NOMO-1 treated with DMSO at 0.1 percent for 48 hours (cell line): ENCODE results near the gene RPL10.
"Not testable (repeated sequence)": the region's sequence is repeated elsewhere in the genome, so short reads cannot be mapped to it uniquely, and the experiment has no call there.

Experiments used
- DNase-seq: peaks from one replicate; lab custom pipeline; 2025; ENCODE audit not compliant: unreplicated experiment; lab: John Stamatoyannopoulos, UW

Gene RPL10

GRCh38 chrX:154400369-154400817 is 2.2 kb downstream of the RPL10 start:
- DNase-seq, result not testable (repeated sequence)

DNA sequence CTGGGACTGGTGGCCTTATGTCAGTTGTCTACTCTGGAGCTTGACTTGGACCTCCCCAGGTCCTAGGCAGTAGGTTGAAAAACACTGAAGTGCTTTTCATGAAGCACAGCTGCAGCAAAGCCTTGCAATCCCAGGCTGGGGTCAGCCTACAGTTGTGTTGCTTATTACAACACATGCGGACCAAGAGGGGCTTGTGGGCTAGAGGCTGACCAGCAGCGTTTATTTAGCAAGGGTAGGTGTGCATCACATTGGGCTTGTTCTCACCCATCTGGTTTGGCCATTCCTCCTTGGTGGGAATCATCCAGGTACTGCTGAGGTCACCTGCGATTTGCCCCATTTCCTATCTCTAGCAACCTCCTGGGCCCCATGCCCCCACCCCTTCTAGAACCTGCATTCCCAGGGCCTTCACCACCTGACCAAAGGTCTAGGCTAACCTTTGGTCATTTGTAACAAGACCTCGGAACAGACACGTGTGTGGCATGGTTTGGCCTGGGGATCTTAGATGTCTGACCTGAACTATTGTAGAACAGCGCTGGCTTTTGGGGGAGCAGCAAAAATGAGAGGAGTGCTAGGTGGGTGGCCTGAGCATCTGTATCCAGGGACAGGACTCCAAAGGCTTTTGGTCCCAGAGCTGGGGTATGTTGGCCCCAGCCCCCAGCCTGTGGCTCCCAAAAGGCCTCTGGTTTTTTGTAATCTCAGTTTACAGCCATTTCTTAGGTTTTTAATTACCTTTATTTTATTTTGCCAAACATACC is 3.0 kb downstream of the RPL10 start:
- DNase-seq, result no peak

- no peak for DNase-seq
Measured at GRCh38 chrX:154401918-154402621, 3.9 kb downstream of the RPL10 start.

GRCh38 chrX:154402622-154403127 is 4.5 kb downstream of the RPL10 start:
- DNase-seq, result no peak

- no peak for DNase-seq
Measured at GRCh38 chrX:154403192-154403591, 5.0 kb downstream of the RPL10 start.

- DNase-seq, result no peak
Measured at GRCh38 chrX:154403858-154404257, 5.7 kb downstream of the RPL10 start.

DNA sequence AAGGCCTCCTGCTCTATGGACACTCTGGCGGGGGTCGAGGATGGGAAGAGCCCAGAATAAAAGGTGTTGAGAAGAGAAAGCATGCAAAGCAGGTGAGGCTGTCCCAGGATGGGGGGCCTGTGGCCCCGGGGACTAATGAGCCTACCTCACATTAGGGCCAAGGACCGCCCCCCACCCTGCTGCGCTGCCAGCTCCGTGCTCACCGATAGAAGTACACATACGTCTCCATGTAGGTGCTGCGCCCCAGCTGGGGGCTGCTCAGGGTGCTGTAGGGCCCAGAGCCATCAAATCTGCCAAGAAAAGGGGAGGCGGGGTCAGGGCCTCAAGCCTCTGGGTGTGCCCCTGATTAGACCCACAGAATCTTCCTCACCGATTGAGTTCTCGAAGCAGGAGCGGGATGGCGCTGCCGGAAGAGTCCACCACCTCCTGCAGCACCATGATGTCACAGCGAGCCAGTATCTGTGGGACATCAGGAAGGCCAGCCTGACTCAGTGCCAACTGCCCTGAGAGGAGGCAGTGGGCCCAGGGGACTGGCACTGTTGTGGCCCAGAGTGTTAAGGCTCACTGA is 6.5 kb downstream of the RPL10 start:
- DNase-seq, result no peak

- DNase-seq, result no peak
Measured at GRCh38 chrX:154408659-154409221, 10.6 kb downstream of the RPL10 start.

DNA sequence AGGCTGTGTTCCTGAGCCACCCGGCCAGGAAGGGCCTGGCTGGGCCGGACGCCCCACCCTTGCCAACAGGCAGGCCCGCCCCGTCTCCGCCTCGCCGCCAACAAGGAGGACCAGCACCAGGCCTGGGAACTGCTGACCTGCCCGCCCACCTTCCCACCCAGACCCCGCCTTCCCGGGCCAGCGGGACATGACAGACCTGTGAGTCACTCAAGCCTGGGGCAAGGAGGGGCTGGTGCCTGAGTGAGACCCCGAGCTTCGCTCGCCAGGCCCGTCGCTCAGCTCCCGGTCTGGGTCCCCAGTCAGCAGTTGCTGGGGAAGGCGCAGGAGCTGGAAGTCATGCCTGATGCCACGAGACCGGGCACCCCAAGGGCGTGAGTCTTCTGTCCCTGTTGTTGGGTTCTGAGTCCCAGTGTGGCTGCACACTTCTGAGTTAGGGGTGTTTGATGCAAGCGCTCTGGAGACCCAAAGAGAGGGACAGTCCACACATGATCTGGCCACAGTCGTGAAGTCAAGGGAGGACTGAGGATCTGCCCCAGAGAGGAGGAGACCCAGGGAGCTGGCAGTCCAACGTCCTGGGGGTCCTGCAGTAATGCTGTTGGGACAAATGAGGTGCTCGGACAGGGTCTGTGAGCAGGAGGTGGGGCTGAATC is 11.2 kb downstream of the RPL10 start, which contains the start of gene DNASE1L1:
Gene DNASE1L1 (minus strand): TSS at position 33 of the 650 bp plus-strand sequence. CDS start 3,686 bp downstream, outside the sequence.
- peak; percentile 72 for DNase-seq

- DNase-seq, result no peak
Measured at GRCh38 chrX:154411981-154412340, 13.8 kb downstream of the RPL10 start.

DNA sequence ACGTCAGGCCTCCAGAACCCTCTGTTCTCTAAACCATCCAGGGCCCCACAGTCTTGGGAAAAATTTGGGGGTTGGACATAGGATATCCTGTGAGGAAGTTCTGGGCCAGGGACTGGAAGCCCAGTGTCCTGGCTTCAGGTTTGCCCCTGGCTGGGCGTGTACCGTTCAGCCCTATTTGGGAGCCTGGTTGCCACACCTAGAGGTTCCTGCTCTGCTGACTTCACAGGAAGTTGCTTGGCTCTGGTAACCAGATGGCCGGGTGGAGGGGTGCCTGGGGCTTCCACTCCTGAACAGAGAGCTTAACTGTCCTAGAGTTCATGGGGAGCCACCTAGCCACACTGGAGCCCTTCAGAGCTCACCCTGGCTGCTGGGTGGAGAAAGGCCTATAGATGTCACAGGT is 14.3 kb downstream of the RPL10 start:
- peak; percentile 42 for DNase-seq

GRCh38 chrX:154413142-154413541 is 15.0 kb downstream of the RPL10 start:
- no peak for DNase-seq

DNA sequence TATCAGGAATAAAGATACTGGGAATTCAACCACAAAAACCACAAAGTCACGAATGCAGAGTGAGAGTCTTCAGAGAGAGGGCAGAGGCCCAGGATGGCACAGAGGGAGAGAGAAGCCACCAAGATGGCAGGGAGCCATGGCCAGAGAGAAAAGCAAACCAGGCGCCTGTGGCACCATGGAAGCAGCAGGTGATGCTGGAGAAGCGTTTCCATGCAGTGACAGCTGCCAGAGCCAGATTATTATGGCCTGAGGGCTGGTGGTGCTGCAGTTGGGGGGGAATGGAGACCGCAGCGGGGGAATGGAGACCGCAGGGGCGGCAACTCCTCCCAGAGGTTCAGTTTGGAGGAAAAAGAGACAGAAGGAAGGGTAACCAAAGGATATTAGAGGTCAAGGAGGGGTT is 19.0 kb downstream of the RPL10 start:
- DNase-seq, result no peak

- DNase-seq, result no peak
Measured at GRCh38 chrX:154419189-154419588, 21.0 kb downstream of the RPL10 start.

DNA sequence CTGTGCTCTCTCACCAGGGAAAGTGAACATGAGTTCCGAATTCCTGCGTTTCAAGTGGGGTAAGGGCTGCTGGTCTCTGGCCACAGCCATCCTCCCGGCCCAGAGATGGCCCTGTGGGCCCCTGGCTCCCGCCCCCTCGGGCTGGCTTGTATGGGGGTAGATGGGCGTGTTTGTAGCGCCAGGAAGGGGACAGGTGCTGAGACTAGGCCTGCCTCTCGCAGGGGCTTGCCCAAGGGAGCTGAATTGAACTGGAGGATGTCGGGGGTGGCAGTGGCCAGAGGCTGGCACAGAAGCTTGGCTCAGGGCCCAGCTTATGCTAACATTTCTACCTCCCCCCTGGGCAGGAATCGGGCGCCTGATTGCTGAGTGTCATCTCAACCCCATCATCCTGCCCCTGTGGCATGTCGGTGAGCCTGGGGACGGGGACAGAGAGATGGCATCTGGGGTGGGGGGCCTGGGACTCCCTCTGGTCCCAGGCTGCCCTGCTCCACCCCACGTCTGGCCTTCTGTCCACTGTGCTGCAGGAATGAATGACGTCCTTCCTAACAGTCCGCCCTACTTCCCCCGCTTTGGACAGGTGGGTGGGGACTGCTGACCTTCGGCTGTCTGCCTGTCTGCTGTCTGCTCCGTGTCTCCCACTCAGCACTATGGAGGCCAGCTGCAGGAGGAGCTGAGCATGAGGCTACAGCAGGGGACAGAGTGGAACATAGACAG is 21.7 kb downstream of the RPL10 start:
- no peak for DNase-seq

- no peak for DNase-seq
Measured at GRCh38 chrX:154420402-154420756, 22.2 kb downstream of the RPL10 start.

GRCh38 chrX:154426916-154427770 is 29.0 kb downstream of the RPL10 start:
- peak; percentile 49 for DNase-seq

DNA sequence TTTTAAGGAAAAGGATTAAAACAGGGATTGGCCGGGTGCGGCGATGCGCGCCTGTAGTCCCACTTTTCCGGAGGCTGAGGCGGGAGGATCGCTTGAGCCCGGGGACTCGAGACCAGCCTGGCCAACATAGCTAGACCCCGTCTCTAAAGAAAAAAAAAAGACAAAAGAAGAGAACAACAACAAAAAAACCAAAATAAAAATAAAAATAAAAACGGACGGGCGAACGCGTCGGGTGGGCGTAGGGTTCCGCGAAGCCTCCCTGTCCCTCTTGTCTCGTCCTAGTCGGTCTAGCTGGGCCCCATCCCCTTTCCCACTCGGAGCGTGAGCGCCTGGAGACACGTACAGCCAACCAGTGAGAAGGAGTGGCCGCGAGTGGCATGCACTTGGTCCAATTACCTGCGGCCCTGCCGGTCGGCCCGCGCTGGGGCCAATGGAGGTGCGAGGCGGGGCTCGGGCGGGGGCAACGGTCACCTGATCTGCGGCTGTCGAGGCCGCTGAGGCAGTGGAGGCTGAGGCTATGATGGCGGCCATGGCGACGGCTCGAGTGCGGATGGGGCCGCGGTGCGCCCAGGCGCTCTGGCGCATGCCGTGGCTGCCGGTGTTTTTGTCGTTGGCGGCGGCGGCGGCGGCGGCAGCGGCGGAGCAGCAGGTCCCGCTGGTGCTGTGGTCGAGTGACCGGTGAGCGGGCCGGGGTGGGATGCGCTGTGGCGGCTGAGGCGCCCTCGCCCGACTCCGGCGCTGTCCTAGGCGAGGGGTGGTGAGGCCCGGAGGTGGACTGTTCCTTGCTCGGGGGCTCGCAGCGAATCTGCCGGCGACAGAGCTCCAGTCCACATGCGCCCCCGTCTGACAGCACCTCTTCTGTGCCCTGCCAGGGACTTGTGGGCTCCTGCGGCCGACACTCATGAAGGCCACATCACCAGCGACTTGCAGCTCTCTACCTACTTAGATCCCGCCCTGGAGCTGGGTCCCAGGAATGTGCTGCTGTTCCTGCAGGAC is 30.3 kb downstream of the RPL10 start, which contains the start of gene ATP6AP1:
Gene ATP6AP1 (plus strand): TSS at position 502 of the 996 bp plus-strand sequence. CDS start 16 bp downstream, at position 518.
- DNase-seq, result peak; percentile 85
